GM12872 (cell line): ENCODE data around the gene BCL2L15.

Experiments used
- CTCF ChIP-seq: IDR thresholded peaks from 3 replicates; pipeline ENCODE4 v1.5.1; 2011; ENCODE audit warnings: low read depth, mild to moderate bottlenecking, low read length, moderate library complexity; ENCODE audit not compliant: insufficient read depth

The BCL2L15 gene

GRCh38 chr1:113834716-113835115 is 52.7 kb downstream of the BCL2L15 start:
- no peak for TF ChIP-seq CTCF
